ENCODE data around the gene ANKRD11.

The ANKRD11 gene

GRCh38 chr16:89324056-89325010 is 166.0 kb downstream of the ANKRD11 start:
- no peak for DNase-seq (ENCODE audit: low read depth)
- no peak for TF ChIP-seq CTCF (IDR thresholded peaks at IDR 0.05; ENCODE audit: control insufficient read depth, extremely low read depth, insufficient read depth)
- H3K4me3 ChIP-seq (ENCODE audit: low read depth, low read length), result no peak overlapping the region

GRCh38 chr16:89323120-89323960 is 167.0 kb downstream of the ANKRD11 start:
- DNase-seq (ENCODE audit: low read depth), result no peak
- no peak overlapping the region for H3K4me3 ChIP-seq (ENCODE audit: low read depth, low read length)
- TF ChIP-seq CTCF (IDR thresholded peaks at IDR 0.05; ENCODE audit: control insufficient read depth, extremely low read depth, insufficient read depth), result no peak

- TF ChIP-seq CTCF (IDR thresholded peaks at IDR 0.05; ENCODE audit: control insufficient read depth, extremely low read depth, insufficient read depth), result no peak
- H3K4me3 ChIP-seq (ENCODE audit: low read depth, low read length), result no peak overlapping the region
- DNase-seq (ENCODE audit: low read depth), result no peak
Observed at GRCh38 chr16:89322321-89323119, 167.8 kb downstream of the ANKRD11 start.

GRCh38 chr16:89320782-89321501 is 169.4 kb downstream of the ANKRD11 start:
- peak overlapping the region; percentile 30 for H3K4me3 ChIP-seq (ENCODE audit: low read depth, low read length)
- TF ChIP-seq CTCF (IDR thresholded peaks at IDR 0.05; ENCODE audit: control insufficient read depth, extremely low read depth, insufficient read depth), result no peak
- DNase-seq (ENCODE audit: low read depth), result no peak

- no peak for DNase-seq (ENCODE audit: low read depth)
Observed at GRCh38 chr16:89319886-89320781, 170.2 kb downstream of the ANKRD11 start.

More at GRCh38 chr16:89319886-89320781, 170.2 kb downstream of the ANKRD11 start:
- H3K4me3 ChIP-seq (ENCODE audit: low read depth, low read length), result peak overlapping the region; percentile 30; the same call in 1 of the 2 replicates
- TF ChIP-seq CTCF (IDR thresholded peaks at IDR 0.05; ENCODE audit: control insufficient read depth, extremely low read depth, insufficient read depth), result no peak

Data from LNCaP clone FGC (cell line).